CD4-positive, alpha-beta T cell treated with Interleukin-15 for 4 hours (primary cell): ENCODE results near the gene LMAN2.
"Not testable (repeated sequence)": the region's sequence is repeated elsewhere in the genome, so short reads cannot be mapped to it uniquely, and the experiment has no call there.

ENCODE experiments used
- DNase-seq: peaks from one replicate; pipeline ENCODE4 v3.0.0-alpha.2; 2020; ENCODE audit warnings: low spot score

LMAN2 gene

GRCh38 chr5:177346820-177347219, 4.6 kb downstream of the LMAN2 start:
- DNase-seq, result no peak

DNA sequence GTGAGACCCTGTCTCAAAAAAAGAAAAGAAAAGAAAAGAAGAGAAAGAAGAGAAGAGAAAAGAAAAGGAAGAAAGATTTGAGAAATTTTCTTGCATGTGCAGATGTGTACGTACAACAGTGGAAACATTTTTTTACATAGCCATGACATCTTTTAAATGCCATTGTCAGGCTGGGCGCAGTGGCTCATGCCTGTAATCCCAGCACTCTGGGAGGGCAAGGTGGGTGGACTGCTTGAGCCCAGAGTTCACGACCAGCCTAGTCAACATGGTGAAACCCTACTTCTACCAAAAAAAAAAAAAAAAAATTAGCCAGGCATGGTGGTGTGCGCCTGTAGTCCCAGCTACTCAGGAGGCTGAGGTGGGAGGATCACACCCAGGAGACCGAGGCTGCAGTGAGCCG, 6.6 kb downstream of the LMAN2 start:
- DNase-seq, result no peak

DNA sequence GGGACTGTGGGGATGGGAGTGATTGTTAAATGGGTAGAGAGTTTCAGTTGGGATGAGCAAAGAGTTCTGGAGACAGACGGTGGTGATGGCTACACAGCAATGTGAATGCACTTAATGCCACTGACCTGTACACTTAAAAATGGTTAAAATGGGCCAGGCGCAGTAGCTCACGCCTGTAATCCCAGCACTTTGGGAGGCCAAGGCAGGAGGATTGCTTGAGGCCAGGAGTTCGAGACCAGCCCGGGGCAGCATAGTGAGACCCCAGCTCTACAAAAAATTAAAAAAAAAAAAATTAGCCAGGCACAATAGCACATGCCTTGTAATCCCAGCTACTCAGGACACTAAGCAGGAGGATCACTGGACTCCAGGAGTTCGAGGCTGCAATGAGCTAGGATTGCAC, 7.7 kb downstream of the LMAN2 start:
- no peak for DNase-seq

GRCh38 chr5:177343000-177343399, 8.5 kb downstream of the LMAN2 start:
- DNase-seq, result not testable (repeated sequence)

GRCh38 chr5:177339107-177339638, 12.3 kb downstream of the LMAN2 start:
- no peak for DNase-seq

DNA sequence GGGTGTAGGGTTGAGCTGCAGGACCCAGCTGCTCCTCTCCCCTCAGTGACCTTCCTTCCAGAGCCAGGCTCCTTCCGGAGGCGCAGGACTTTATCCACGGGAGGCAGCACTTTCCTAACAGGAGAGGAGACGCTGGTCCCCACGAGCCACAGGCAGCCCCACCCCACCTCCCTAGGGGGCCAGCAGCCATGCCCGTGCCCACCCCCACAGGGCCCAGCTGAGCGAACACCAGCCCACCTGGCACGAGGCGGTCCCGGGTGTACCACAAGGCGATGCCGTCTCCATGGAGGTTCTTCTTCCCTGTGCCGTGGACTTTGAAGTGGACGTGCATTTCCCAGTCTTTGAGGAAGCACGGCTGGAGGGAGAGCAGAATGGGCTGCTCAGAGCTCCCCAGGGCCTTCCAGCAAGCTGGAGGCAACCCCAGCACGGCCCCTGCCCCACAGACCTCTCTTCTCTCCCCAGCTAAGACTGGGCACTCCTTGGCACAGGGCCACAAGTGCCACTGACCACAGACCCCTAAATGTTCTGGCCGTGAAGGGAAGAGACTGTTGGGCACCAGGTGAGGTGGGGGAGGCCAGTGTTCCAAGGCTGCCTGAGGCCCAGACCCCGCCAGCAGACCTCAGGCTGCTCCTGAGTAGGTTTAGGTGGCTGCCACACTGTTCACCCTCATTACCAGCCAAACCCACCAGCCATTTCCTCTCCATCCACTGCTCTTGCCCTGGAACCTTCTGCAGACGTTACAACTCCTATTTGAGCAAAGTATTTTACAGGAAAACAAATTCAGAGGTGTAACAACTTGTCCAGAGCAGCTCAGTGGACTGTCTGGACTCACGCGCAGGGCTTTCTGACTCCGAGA, 13.0 kb downstream of the LMAN2 start:
- DNase-seq, result no peak

- DNase-seq, result no peak
Observed at GRCh38 chr5:177336603-177337494, 14.6 kb downstream of the LMAN2 start.

DNA sequence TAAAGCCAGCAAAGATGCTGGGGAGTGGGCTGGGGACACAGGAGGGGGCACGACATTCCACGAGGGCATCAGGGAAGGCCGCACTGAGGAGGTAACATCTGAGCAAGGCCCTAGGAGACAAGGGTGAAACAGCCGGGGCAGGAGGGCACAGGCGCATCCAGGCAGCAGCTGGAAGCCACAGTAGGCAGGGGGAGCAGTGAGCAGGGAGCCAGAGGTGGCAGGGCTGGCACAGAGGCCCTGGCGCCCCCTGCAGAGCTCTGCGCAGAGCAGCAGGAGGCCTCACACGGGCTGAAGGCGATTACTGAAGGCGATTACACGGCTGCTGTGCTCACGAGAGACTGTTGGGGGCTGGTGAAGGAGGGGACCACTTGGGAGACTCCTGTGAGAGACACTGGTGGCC, 15.4 kb downstream of the LMAN2 start:
- no peak for DNase-seq

GRCh38 chr5:177335701-177336065, 15.8 kb downstream of the LMAN2 start:
- no peak for DNase-seq

GRCh38 chr5:177334781-177335700, 16.4 kb downstream of the LMAN2 start:
- no peak for DNase-seq

GRCh38 chr5:177334155-177334551, 17.3 kb downstream of the LMAN2 start:
- DNase-seq, result no peak

DNA sequence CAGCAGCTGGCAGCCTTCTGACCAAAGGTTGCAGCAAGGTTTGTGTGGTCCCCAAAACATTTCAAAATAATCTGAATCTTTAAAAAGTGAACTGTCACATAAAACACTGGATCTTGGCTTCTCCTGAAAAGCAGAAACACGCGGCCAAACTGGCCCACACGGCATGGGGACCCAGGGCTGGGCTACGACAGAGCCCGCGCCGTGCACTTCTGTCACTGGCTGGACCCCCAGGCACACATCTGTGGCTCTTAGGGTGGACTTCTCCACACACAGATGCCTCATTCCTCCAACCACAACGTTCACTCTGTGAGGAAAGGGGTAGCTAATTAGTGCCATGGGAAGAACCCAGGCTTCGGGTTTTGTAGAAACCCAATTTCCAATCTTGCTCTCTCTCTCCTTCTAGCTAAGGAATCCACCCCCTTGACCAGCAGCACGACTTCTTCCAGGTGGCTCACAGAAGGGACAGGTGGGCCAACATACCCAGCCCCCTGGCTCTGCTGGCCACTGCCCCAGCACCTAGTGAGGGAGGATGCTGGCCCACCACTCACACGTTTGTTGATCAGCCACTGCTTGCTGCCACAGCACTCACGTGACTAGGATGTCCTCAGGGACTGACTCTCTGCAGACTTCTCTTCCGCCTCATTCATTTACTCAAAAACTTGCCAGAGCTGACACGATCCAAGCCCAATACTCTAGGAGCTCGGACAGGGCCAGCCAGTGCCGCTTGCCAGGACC, 17.9 kb downstream of the LMAN2 start:
- DNase-seq, result no peak

GRCh38 chr5:177332896-177333260, 18.6 kb downstream of the LMAN2 start:
- no peak for DNase-seq

DNA sequence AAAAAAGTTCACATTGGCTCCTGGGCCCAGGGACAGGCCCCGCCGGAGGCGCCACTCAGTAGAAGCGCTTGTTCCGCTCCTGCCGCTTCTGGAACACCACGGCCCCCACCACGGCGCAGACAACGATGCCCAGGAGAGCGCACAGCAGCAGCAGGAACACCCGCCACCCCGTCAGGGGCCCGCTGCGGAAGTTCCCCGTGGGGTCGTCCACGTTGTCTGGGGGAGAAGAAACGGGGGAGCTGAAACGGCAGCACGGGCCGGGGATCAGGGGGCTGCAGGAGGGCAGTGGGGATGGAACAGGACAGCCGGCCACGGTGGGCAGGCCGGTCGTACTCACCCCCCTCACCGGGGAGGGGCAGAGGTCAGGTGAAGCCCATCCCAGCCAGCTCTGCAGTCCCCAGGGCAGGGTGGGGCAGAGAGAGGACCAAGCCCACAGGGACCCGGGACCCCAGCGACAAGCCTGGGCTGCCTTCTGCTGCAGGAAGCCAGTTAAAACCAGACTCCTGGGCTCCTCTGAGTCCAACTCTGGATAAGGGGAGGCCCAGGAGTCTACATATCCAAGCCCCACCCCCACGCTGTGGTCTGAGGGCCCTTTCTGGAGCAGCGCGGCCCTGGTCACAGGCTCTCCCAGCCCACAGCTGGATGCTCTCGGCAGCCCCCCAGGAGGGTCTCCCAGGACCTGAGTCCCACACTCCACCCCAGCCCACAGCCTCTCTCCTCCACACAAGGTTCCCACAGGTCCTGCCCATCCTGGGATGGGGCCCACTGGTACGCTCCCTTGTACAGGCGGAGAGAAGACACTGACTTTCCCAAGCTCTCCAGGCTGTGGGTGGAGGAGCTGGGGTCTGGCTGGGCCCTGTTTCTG, 19.2 kb downstream of the LMAN2 start:
- no peak for DNase-seq

- DNase-seq, result no peak
Observed at GRCh38 chr5:177330991-177331842, 20.3 kb downstream of the LMAN2 start.

DNA sequence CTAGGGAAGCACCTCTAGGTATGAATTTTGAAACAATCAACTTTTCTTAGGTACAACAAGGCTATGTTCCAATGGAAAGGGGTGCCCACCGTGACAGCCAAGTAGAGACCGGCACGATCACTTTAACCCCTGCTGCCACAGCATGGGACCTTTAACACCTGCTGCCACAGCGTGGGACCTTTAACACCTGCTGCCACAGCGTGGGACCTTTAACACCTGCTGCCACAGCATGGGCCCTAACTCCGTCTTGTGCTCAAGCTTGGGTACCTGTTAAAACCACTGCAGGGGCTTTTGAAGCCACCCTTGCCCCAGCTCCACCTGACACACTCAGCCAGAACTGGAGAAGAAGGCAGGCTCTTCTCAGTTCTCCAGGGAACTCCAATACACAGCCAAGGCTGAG, 21.6 kb downstream of the LMAN2 start:
- no peak for DNase-seq

DNA sequence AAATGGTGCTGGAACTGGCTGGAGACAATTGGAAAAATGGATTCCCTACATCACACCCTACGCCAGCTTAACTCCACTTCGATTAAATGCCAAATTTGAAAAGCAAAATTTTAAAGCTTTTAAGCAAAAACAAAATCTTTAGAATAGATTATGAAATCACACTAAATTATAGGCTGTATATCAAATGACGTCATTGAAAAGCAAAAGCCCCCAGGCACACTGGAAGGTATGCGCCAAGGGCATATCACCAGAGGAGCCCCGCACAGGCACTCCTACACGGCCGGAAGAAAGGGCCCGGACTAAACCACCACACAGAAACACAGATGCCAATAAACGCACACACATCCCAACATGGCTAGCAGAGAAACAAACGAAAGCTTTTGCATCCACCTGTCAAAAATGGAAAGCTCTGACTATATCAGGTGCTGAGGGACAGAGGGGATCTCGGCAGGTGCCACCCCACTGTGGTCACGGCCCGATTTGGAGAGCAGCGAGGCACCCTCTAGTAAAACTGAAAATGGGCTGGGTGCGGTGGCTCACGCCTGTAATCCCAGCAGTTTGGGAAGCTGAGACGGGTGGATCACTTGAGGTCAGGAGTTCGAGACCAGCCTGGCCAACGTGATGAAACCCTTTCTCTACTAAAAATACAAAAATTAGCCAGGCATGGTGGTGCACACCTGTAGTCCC, 22.8 kb downstream of the LMAN2 start:
- DNase-seq, result no peak
